Activated CD4-positive, alpha-beta T cell treated with anti-CD3 and anti-CD28 coated beads for 24 hours (primary cell): ENCODE results near the gene SYCP3.
"Not testable (repeated sequence)": the region's sequence is repeated elsewhere in the genome, so short reads cannot be mapped to it uniquely, and the experiment has no call there.

Experiments
- DNase-seq, 2 donors: peaks; one replicate each; pipeline ENCODE4 v3.0.0-alpha.2; 2020; ENCODE audit warnings: low read depth in 2 of 2

SYCP3 gene

DNA sequence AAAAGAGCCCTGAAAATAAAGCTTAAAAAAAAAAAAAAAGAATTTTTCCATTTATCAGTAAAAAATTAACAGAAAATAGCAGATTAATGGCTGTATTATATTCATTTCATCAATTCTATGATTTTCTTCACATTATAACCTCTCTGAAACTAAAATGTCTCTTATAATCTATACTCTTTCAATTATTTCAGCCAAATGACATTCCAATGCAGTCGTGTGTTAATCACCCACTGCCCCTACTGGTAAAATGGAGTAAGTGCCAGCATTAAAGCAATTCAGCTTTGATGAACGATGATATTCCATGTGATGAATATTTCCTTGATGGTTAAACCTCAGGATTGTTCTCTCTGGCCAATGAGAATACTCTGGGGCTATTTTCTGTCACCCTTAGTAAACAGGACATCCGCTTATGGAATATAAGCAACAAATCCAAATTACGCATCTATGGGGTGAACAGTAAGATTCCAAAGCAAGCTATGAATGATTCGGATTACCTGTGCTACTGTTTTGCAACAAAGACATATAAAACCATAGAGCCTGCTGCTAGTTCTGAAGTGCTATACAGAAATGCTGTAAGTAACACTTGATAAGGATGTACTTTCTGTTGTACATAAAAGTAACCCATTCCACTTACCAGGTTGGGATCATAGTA is 20.3 kb upstream of the SYCP3 start:
- DNase-seq = no peak

DNA sequence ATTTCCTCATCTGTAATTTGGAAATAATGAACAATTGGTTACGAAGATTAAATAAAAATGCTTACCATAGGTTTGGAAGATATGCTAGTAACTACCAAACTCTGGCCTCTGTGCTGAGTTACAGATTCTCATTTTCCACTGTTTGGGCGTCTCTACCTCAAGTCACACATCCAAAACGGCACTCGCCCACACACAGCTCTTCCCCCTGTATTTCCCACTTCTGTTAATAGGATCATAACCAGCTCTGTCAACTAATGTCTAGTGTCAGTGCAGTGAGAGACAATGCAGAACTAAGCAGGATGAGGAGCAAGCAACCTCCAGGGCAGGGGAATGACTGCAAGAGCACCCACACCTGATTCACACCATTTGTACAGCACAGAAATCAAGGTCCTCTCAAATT is 10.9 kb upstream of the SYCP3 start:
- no peak for DNase-seq

DNA sequence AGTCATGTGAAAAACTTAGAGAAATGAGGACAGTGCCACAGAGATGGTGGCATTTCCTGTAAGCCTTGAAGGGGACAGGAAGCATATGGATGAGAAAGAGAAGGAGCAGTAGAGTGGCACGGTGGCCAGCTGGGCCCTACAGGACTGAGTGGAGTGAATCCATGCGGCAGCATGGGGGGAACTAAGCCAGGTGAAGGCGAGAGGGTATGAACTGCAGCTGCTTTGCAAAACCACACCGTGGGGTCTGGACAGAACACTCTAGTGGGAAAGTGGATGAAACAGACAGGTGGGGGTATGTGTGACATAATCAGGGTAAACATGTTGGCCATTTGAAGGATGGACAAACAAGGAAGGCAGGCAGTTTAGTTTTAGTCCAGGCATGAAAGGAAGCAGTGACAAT is 10.4 kb upstream of the SYCP3 start:
- DNase-seq = no peak

DNA sequence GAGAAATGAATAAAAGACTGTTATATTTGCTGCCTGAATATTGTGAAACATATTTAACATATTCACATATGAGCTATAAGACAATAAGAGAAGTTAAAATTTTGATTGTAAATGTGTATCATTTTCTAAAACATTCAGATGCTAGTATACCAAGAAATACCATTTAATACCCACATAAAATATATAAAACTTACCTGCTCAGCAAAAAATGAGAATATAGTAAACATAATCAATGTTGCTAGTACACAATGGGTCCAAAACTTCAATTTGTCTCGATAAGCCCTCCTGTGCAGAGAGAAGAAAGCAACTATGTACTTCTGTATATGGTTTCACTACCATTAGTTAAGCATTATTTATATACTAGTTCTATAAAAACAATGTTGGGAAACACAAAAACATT is 9.6 kb upstream of the SYCP3 start:
- no peak for DNase-seq

DNA sequence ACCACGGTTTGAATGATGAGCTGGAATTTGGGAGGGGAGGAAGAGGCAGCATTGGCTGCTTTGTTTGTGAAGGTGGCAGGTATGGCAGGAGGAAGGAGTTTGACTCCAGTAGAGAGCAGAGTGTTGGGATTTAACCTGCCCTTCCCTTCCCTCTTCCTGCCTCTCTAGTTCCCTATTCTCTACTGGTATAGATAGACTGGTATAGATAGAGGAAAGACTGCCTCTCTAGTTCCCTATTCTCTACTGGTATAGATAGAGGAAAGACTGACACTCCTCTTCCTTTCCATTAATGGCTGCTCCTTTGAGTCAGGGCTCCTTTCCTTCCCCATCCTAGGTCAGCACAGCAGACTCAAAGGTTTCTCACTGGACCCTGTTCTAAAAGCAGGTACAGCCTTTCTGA is 8.4 kb upstream of the SYCP3 start:
- DNase-seq = no peak

DNA sequence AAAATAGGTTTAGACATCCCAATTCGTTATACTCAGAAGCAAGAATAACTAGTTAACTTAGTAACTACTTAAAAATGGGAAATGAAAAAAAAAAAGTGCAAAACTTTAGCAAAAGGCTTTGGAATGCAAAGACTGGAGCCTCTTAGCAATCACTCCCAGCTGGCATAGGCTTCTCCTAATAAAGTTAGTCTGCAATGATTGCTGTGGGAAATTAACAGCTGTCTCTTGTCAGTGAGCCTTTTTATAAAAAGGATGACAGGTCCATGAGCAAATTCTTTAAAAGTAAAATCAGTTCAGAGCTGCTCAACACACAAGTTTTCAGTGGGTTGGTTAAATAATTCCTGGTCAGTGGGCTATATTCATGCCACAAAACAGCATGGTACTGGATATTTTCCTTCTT is 7.4 kb upstream of the SYCP3 start:
- no peak for DNase-seq

DNA sequence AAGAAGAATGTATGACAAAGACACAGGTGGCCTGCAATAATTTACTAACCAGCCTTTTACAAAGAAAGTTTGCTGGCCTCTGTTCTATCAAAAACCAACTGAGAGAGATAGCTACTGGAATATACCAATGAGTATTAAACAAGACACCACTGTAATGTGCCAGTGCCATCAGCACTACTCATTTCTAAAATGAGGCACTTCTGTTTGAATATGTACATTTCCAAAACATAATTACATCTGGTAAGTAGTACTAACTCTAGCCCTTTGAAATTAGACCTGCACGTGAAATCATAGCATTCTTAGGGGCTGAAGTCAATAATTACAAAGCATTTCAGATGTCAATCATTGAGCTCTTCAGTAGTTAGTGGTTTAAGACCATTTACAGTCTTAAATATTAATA is 6.9 kb upstream of the SYCP3 start:
- DNase-seq = no peak

DNA sequence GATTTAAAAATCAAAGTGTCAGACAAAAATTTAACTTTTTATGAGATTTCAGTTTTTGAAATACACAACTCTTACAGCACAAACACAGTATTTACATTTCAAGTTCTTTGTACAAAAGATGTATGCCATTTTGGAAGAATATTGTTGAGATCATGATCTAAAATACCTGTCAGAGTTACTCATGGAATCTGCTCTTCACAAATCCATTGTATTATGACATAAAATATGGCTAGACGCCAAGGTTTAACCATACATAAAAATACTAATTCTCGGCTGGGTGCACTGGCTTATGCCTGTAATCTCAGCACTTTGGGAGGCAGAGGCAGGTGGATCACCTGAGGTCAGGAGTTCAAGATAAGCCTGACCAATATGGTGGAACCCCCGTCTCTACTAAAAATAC is 6.2 kb upstream of the SYCP3 start:
- no peak for DNase-seq

DNA sequence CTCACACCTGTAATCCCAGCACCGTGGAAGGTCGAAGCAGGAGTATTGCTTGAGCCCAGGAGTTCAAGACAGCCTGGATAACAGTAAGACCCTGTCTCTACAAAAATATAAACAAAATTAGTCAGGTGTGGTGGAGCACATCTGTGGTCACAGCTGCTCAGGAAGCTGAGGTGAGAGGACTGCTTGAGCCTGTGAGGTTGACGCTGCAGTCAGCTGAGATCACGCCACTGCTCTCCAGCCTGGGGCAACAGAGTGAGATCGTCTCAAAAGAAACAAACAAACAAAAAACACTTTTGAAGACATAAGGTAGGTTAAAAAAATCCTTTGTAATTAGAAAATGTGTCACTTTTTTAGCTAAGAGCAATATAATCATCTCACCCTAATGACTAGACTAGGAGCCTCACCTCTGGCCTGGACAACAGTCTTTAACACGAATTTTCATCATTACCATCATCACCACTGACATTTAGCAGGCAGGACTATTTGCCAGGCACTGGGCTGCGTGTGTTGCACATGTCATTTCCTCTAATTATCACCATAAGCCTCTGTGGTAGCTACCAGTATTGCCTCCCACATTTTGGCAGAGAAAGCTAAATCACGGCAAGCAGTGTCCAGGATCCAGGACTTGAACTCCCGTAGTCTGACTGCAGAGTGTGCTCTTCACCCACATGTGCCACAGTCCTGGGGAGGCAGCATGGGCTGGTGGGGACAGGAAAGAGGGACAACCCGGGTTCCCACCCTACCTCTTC is 4.6 kb upstream of the SYCP3 start:
- DNase-seq = no peak

DNA sequence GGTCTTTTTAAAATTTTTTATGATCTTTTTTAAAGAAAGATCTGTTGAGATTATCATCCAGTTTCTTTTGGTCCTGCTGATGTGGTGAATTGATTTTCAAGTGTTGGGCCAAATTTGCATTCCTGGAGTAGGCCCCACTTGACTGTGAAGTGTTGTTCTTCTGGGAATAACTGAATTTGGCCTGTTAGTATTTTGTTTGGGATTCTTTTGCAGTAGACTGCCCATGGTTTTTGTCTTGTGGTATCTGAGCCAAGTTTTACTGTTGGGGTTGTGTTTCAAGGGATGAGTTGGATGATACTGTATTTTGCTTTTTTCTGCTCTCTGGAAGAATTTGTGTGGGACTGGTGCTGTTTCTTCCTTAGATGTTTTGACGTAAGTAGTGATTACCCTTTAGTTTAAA is 4.0 kb upstream of the SYCP3 start:
- no peak for DNase-seq

DNA sequence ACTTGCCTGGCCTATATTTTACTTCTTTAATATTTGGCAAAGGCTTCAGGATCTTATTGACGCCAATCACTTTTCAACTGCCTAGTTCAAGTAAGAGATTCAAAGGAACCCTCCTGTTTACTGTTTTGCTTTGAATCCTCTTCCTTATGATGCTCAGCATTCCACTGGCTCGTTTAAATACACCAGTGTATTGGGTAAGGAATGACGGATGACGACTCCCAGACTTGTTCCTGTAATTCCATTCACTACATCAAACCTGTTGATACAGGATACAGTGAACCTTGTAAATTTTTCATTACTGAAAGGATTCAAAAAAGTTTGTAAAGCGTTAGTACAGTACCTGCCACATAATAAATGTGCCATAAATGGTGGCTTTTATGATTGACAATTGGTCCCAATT is 1.7 kb upstream of the SYCP3 start:
- no peak for DNase-seq

DNA sequence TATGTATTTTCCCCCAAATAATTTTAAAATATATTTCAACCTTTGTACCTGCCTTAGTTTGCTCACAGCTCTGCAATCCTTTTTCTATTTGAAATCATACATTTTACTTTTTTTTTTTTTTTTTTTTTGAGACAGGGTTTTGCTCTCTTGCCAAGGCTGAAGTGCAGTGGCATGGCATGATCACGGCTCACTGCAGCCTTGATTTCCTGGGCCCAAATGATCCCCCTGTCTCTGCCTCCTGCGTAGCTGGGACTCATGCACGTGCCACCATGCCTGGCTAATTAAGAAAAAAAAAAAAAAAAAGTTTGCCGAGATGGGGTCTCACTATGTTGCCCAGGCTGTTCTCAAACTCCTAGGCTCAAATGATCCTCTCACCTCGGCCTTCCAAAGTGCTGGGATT is 1.3 kb upstream of the SYCP3 start:
- no peak for DNase-seq

DNA sequence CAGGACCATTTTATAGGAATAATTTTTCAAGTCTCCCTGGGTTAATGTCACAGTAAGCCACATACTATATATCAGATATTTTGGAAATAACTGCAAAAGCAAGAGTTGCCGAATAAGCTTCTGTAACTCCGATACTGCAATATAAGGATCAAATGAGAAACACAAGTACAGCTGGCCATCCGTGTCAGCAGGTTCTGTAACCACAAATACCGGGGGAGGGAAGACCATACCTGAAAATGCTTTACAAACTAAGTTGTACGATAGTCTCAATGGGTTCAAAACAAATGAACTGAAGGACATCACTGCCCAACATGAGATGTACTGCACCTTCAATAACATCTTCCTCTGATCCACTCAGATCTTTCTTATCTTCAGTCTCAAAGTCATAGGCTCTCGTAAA is 1.8 kb downstream of the SYCP3 start:
- DNase-seq = no peak

DNA sequence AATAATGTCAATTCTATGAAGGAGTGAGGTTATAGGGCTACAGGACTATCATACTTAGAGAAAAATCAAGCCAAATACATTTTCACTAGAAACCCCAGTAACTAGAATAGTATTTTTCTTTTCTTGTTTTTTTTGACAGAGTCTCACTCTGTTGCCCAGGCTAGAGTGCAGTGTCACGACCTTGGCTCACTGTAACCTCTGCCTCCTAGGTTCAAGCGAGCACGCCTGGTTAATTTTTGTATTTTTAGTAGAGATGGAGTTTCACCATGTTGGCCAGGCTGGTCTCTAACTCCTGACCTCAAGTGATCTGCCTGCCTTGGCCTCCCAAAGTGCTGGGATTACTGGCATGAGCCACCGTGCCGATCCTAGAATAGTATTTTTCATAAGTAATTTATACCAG is 4.8 kb downstream of the SYCP3 start:
- not testable (repeated sequence) for DNase-seq

DNA sequence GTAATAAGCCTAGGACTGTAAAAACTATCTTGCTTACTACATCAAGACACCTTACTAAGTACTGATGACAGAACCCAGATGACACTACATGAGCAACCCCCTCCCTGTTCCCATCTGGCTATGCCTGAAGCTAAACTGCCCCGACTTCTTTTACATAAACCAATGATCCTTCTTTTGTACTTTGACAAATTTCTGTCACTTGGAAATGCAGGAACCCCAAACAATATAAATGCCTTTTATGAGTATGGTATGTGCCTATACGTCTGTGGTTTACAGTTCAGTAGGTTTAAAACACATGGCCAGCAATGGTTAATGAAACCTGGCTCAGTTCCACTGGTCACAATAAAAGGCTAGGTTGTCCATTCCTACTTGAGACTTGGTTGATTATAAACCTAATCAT is 6.1 kb downstream of the SYCP3 start:
- DNase-seq = no peak

DNA sequence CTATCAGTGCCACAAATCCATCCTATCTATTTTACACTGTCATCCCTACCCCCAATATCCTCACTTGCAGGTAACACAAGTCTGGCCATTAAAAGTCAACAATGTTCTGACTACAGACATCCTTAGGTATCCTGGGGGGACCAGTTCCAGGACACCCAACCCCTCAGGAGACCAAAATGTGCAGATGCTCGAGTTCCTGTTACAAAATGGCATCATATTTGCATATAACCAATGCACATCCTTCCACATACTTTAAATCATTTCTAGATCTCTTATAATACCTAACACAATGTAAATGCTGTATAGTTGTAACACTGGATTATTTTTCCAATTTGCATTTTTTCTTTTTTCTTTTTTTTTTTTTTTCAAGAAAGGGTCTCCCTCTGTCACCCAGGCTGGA is 6.9 kb downstream of the SYCP3 start:
- no peak for DNase-seq

DNA sequence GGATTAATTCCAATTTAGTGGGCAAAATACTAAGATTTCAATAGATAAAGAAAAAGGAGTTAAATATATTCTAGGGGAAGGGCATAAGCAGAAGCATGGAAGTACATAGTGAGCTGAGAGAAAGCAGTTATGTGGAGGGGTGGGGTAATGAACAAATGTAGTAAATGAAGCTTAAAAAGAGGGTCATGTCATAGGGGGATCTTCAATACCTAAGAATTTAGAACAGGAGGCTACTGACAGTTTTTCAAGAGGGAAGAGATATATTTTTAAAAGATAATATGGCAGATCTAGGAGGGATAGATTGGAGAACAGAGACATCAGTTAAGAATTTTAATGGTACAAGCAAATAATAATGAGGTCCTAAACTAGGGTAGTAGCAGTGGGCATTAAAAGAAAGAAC is 9.4 kb downstream of the SYCP3 start:
- DNase-seq = no peak

DNA sequence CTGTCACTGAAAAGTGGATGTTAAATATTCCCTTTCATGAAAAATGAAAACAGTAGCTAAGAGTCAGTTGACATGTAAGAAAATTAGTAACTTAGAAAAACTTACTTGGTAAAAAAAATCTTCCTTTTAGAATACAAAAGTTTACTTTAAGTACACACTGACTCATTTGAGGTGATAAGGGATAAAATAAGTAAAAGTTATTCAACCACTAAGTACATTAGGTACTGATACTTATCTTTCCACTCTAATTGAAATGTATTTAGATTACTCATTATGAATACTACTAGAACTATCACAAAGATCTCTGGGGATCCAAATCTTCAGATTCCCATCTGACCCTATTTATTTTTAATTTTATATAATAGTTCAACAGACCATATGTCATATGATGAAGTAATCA is 12.2 kb downstream of the SYCP3 start:
- DNase-seq = no peak

DNA sequence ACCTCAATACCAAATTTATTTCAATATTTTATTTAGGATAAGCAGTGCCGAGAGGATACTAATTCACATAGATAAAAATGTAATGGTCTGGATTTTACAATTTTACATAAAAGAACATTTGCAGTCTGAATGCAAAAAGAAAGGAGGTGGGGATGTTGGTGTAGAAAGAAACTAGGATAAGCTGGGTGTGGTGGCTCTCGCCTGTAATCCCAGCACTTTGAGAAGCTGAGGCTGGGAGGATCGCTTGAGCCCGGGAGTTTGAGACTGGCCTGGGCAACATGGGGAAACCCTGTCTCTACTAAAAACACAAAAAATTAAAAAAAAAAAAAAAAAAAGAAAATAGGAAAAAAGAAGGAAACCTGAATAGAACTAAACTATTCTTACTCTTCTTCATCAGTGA is 16.9 kb downstream of the SYCP3 start:
- DNase-seq = no peak

DNA sequence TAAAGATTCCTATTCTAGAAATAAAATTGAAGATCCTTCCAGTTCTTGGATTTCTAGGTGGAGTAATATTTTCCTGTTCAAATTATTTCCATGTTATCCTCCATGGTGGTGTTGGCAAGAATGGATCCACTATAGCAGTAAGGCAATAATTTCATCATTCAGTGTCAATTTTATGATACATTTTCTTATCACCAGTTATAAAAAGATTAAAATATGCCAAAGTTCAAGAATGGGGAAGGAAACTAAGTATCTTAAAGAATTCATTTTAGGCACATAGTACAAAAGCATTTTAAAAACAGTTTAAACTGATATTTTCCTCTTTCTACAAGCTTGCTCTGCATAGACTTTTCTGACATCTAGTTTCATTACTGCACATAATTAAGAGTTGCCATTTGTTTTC is 19.1 kb downstream of the SYCP3 start:
- no peak for DNase-seq

DNA sequence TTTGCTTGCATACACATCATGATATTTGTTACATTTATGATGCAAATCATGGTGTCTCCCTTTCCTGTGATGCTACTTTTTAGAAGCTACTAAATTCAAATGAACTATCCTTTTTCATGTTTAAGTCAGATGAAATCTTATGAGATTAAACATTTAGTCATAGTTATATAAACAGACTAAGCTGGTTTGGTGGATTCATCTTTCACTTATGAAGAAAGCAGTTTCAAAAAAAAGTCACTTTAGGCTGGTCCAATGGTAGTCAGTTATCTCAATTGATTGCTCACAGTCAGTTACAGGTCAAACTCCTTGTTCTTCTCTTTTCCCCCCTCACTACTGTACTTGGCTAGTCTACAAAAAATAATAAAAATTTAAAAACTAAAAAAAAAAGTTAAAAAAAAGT is 19.7 kb downstream of the SYCP3 start:
- DNase-seq = no peak

DNA sequence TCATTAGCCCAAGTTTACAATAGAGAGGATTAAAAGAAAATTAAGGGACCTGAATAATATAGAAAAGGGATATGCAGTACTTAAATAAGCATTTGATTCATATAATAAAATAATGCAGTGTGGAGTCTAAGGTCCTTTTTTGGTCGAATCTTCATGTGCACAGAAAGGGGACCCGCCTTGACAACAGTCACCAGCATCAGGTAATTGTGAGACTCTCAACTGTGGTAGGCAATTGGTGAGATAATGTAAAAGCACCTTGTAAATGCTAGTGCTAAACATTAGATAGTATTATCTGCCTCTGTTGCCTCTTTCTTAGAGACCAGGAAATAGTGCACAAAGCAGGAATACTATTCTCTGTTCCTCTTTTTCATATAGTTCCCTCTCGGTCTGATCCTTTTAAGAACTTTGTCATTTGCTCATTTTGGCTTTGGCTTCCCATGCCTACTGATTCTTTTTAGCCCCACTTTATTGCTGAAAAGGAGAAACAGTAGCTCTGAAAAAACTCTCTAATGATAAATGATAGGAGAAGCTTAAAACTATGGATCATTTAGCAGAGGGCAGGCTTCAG is 24.3 kb downstream of the SYCP3 start:
- no peak for DNase-seq

DNA sequence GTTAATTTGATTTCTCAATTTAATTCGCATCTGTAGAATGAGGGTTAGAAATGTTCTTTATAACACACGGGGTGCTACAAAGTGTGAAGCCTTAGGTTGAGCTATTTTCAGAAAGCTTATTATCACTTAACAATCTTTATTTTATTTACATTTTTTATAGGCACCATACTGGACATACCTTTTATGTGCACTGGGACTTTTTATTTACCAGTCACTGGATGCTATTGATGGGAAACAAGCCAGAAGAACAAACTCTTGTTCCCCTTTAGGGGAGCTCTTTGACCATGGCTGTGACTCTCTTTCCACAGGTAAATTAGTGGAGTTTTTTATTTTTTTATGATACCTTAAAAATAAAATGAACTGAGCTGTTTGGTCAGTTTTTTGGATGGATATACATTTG is 25.3 kb downstream of the SYCP3 start:
- no peak for DNase-seq
